ENCODE data around the gene SH3RF3. TPM values are rescaled to one million over a fixed set of nuclear protein-coding genes. Genes with fewer than 3 reads are reported as not detected.

The SH3RF3 gene
- polyA plus RNA-seq, 1 donor, result 5.0 TPM

DNA sequence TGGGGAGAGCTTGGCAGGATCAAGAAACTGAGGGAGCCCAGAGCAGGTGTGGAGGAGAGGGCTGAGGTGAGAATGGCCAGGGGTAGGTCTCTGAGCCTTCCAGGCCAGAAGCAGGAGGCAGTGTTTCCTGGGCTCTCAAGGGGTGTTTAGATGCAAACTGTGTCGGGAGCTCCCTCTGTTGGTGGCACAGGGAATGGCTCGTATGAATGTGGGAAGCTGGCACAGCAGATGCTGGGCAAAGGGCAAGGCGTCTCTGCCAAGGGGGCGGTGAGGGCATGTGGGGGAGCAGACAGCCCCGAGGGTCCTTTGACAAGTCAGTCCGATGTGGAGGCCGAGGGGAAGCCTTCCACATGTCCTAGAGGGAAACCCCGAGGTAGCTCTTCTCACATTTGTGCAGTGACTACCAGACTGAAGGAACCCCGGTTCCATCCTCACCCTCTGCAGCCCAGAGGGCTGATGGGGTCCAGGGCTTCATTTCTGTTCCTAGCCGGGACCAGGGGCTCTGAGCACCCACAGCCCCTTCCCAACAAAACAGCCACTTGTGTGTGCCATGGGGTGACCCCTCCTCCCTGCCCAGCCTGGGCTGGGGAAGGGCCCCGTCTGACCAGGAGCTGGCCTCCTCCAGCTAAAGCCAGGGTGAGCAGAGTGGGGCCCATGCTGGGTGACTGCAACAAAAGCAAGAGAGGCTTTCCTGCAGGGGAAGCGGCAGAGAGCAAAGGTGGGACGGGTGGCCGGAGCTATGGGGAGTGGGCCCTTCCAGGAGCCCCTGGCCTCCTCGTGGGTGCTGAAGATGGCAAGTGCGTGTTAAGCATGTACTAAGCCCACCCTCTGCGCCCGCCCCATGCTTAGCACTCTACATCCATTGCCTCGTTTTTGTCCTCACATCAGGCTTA is 381.4 kb downstream of the SH3RF3 start:
- DNase-seq, result peak; percentile 71

DNA sequence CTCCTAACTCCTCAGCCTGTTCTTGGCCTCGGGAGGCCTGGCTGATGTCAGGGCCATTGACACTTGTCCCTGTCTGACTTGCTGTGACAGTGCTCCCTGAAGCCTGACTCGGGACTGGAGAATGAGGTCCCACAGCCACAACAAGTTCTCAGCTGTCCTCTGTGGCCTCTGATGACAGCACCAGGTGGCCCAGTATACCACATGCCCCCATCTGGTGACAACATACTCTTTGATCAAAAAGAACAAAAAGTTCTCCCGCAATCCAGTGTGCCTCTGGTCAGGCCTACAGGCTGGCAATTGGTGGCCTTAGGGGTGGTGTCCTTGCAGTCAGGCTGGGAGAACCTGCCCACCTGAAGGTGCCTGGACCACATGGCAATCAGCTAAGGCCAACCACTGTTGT is 382.2 kb downstream of the SH3RF3 start:
- DNase-seq, result no peak

GRCh38 chr2:109512076-109512475 is 383.1 kb downstream of the SH3RF3 start:
- DNase-seq, result no peak

- no peak for DNase-seq
Observed at GRCh38 chr2:109513230-109513629, 384.2 kb downstream of the SH3RF3 start.

DNA sequence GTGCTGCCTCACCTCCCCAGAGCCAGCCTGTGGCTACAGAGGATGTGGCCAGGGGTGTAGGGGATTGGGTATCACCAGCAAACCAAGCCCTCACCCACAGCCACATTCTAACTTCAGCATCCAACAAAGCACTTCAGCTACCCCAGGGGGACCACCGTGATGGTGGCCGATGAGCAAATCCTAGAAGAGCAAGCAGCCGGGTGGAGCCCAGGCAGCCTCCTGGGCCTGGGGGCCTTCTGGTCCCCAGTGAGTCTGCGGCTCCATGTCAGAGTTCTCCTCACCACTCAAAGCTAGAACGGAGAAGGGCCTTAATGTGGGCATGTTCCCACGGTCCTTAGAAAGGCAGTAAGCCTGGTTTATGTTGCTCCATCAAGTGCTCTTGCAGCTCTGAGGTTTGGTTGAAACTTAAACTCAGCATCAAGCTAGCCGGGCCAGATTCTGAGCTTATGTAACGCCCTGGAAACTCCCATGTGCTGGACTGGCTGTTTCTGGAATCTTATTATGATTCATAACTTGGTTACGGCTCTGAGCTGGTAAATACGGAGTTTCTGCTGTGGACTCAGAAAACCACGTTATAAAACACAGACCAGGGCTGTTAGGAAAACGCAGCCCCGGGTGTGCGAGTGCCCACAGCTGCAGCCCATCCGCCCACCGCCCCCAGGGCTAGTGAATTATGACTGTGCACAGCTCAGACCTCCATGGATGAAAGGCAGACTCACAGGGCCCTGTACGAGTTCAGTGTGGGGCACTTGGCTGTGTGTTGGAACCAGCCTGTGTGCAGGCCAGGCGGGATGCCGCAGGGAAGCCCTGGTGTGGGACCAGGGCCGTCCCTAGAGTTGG is 385.0 kb downstream of the SH3RF3 start:
- peak; percentile 83 for DNase-seq

DNA sequence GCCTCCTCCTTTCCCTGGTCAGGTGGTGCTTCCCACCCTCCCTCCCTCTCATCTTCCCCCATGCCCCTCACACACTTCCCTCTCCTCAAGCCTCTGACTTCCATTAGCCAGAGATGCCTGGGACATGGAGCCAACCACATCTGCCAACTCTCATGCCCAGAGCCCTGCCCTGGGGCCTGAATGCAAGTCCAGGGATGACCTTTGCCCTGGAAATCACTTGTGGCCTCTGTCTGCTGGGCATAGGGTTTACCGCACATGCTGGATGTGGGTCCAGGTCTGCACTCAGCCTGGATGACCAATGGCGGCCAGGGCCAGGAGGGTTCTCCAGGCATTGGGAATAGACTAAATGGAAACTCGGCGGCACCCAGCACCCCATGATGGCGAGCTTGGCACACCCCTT is 385.9 kb downstream of the SH3RF3 start:
- no peak for DNase-seq

GRCh38 chr2:109516445-109517117 is 387.6 kb downstream of the SH3RF3 start:
- no peak for DNase-seq

GRCh38 chr2:109517118-109517889 is 388.3 kb downstream of the SH3RF3 start:
- DNase-seq, result no peak

DNA sequence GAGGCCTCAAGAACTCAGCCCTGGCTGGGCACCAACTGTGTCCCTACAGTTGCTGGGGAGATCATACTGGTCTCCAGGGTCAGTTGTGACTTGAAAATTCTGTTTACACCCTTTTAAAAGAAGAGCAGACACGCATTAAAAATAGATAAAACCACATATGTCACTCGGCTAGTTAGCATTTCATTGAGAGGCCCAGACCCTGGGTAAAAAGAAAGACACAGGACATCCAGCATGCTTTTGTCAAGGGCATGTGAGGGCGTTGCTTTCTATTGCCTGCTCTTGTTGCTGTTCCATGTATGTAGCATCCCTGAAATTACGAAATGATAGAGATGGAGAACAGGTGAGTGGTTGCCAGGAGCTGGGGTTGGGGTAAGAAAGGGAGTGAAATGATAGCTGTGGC is 390.5 kb downstream of the SH3RF3 start:
- DNase-seq, result no peak

- no peak for DNase-seq
Observed at GRCh38 chr2:109521233-109522062, 392.4 kb downstream of the SH3RF3 start.

GRCh38 chr2:109522063-109522374 is 393.0 kb downstream of the SH3RF3 start:
- no peak for DNase-seq

DNA sequence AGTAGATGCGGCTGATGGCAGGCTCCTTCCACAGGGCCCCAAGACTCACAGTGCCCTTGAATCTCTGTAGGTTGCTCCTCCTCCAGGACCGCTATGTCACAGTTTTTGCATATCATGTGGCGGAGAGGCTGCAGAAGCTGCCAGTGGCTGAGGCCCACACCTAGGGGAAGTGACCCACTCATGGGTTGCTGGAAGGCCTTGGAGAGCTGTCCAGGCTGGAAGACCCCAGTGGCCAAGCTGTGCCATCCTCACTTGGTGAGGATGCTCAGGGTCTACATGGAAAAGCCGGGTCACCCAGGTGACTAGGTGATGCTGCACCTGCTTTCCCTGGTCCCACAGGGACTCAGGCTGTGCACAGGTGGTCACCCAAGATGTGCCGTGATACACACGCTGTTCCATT is 394.1 kb downstream of the SH3RF3 start:
- DNase-seq, result no peak

- DNase-seq, result no peak
Observed at GRCh38 chr2:109523536-109524361, 394.7 kb downstream of the SH3RF3 start.

DNA sequence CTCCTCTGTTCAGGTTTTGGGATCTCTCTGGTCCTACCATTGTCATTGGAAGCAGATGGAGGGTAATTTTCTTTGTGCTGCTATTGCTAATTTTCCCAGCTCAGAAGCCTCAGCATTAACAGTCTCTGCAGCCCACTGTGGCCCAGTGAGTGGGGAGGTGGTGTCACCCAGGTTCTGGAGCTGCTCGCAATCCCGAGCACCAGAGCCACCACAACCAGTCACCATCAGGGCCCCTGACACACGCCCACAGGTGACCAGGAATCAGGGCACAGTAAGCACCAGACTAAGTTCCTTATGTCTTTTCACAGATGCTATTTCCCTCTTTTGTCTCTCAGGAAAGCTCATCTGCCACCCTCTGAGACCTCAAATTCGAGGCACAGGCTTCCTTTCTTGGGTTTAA is 396.8 kb downstream of the SH3RF3 start:
- DNase-seq, result no peak

DNA sequence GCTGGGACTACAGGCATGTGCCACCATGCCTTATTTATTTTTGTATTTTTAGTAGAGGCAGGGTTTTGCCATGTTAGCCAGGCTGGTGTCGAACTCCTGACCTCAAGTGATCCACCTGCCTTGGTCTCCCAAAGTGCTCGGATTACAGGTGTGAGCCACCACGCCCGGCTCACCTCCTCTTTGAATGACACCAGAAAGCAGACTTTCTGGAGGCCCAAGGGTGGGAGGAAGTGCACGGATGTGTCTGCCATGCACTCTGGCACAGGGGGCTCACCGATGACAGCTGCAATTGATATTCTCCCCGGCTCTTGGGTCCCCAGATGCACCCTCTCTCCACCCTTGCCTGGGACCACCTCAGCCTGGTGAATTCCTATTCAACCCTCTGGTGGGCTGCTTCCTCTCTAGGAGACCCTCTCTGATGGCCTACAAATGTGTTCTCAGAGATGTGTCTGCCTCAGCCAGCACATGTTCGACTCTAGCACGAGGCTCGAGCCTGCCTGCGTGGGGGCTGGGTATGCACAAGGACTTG is 397.5 kb downstream of the SH3RF3 start:
- no peak for DNase-seq

- no peak for DNase-seq
Observed at GRCh38 chr2:109527079-109527478, 398.1 kb downstream of the SH3RF3 start.

GRCh38 chr2:109527846-109528705 is 399.1 kb downstream of the SH3RF3 start:
- no peak for DNase-seq

DNA sequence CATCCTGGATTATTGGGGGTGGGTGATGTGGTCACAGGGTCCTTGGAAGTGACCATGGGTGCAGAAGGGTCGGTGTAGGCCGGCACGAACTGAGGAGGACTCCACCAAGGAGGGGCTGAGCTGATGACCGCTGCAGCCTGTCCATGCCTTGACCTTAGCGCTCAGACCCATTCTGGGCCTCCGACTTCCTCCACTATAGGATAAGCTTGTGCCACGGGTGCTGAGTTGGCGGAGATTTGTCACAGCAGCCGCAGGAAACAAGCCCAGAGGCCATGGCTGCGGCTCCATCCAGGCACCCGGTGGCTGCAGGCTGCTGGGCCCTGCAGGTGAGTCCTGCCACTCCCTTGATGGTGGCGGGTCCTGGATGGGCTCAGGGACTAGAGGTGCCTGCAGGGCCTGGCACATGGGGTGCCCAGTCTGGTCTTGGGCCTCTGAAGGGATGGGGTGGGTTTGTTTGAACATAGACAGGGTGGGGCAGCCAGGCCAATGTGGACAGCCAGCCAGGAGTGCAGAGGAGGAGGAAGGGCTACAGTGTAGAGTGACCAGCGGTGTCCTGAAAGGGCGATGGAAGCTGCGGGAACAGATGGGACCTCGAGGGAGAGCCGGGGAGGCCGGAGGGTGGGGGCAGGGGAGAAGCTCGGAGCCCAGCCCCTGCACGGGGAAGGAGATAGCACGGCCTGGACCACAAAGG is 400.0 kb downstream of the SH3RF3 start:
- DNase-seq, result no peak

Measured in hindlimb muscle (tissue), 1 donor.